Fibroblast of skin of left quadriceps (primary cell): ENCODE measurements around the gene POLR3B.
"Not testable (repeated sequence)": the region's sequence is repeated elsewhere in the genome, so short reads cannot be mapped to it uniquely, and the experiment has no call there.

Experiments used
- DNase-seq, 2 experiments: peaks; one replicate each; pipeline ENCODE4 v3.0.0-alpha.2; 2013; ENCODE audit warnings: low read depth in 2 of 2

The POLR3B gene

DNA sequence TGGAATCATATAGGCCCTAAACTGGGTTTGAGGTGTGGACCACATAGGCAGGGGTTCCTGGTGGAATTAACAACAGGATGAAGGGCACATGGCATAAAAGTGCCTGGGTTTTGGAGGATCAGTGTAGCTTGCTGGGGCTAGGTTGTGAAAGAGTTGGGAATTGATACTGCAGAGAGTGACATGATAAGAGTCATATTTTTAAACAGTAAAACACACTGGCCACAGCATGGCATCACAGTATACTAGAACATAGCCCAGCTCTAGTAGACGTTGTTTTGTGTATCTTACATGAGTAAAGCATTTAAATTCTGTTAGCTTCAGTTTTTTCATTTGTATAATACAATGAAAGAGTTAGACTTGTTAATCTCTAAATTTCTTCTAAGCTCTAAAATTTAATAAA is 102.0 kb downstream of the POLR3B start:
- DNase-seq = no peak

DNA sequence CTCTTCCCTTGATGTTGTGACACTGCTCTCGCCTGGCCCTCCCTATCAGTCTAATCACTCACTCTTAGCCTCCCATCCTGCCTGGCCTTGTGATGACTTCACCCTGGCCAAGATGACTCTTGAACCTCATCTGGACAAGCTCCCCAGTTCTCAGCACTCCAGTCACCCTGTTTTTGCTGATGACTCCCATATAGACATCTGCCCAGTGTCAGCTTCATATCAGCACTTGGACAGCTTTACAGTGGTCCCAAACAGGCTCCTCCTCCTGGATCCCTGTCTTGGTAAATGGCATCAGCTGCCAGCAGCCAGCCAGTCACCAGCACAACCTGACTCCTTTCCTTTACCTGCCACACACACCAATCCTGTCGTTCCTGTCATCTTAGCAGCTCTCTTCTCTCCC is 104.2 kb downstream of the POLR3B start:
- no peak for DNase-seq

- DNase-seq = not testable (repeated sequence)
These were observed 108.1 kb downstream of the POLR3B start for GRCh38 chr12:106465605-106466004.

GRCh38 chr12:106475662-106476061 is 118.1 kb downstream of the POLR3B start:
- DNase-seq = not testable (repeated sequence)

DNA sequence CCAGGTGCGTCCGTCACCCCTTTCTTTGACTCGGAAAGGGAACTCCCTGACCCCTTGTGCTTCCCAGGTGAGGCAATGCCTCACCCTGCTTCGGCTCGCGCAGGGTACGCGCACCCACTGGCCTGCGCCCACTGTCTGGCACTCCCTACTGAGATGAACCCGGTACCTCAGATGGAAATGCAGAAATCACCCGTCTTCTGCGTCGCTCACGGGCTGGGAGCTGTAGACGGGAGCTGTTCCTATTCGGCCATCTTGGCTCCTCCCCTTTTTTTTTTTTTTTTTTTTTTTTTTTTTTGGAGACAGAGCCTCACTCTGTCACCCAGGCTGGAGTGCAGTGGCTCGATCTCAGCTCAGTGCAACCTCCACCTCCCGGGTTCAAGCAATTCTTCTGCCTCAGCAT is 120.1 kb downstream of the POLR3B start:
- DNase-seq = not testable (repeated sequence)

- no peak for DNase-seq
These were observed 122.7 kb downstream of the POLR3B start for GRCh38 chr12:106480251-106480650.

DNA sequence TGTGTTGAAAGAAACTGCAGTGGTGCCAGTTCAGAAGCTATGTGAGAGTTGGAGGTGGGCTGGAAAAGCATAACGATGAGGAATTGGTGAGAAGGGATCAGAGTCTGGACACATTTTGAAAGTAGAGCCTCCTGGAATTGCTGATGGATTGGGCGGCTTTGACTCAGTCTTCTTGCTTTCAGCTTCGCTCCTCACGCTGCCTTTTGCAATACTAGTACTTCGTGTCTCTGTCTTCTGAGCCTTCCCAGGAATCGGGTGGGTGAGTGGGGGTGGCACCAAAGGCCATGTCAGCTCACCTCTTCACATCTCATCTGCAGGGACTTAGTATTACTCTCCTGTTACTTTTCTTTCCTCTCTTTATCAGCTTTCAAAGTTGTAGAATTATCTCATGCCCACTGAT is 123.7 kb downstream of the POLR3B start:
- no peak for DNase-seq

DNA sequence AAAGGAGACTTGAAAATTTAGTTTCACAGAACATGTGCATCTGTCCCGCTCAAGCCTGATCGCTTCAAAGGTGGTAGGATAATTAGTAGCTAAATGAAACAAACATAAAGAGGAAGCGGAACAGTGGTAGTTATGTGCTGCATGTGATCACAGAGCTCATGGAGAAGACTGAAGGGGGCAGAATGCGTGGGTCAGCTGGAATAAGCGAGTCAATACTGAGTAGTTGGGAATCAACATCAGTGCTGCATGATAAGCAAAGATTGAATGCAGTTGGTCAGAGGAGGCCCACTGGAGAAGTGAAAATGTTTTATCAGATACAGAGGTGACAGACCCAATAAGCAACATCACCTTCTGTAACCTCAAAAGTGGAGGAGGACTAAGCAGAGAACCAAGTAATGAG is 130.1 kb downstream of the POLR3B start:
- DNase-seq = no peak

- no peak for DNase-seq
These were observed 131.3 kb downstream of the POLR3B start for GRCh38 chr12:106488884-106489283.

- DNase-seq = no peak
These were observed 132.7 kb downstream of the POLR3B start for GRCh38 chr12:106490264-106490663.

GRCh38 chr12:106492857-106493256 is 135.3 kb downstream of the POLR3B start:
- no peak for DNase-seq

DNA sequence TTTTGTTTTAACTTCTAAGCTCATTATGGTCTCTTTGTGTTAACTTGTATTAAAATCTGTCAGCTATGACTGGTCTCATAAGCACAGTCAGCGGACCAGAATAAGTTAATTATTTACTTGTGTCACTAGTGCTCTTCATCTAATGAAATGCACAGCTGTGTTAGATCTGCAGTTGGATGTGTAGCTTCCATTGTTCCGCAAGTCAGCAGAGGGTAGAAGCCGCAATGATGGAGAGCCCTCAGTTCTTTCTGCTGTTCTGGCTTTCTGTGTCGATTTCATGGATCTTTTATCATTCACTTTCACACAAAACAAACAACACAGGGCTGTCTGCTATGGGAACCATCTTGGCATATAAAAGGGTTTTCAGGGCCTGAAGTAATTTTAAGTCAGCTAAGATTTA is 136.0 kb downstream of the POLR3B start:
- DNase-seq = no peak

DNA sequence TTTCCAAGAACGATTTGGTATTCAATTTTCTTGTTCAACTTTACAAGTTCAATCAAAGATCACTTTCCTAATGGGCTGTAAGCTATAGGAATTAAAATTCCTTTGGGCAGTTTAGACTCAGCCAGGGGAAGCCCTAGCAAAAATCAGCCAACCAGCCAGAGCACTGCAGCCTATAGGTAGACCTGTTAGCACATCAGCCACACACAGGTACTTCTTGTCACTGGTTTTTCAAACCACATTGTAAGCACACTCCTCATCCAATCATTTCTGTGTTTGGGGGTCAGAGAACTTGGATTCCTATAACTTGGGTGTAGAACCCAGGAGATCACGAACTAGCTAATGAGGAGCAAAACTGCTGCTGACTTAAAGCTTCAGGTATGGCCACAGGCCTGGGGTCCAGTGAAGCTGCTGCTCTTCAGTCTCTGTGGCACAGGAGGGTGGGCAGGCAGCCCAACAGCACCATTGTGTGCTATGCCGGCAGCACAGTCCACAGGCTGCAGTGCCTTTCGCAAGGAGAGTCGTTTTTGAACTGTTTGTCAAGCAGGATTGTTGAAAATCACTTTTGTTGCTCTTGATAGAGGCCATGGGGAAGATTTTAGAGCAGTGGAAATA is 137.9 kb downstream of the POLR3B start:
- DNase-seq = no peak

DNA sequence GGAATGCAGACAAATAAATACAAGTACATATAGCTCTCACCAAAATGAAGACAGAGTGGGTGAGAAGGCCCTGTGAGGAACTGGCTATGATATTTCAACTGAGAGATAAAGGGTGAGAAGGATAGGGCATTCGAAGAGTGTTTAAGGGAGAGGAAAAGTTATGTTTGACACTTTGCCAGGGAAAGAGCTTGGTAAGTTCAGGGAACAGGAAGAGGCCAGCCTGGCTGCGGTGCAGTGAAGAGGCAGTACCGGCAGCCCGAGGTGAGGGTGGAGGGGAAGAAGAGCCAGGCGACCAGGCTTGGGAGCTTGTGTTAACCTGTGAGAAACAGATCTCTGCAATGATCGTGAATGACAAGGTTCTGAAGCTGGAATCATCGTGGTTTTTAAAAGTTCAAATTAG is 140.5 kb downstream of the POLR3B start:
- DNase-seq = no peak

GRCh38 chr12:106499628-106500027 is 142.1 kb downstream of the POLR3B start:
- no peak for DNase-seq

DNA sequence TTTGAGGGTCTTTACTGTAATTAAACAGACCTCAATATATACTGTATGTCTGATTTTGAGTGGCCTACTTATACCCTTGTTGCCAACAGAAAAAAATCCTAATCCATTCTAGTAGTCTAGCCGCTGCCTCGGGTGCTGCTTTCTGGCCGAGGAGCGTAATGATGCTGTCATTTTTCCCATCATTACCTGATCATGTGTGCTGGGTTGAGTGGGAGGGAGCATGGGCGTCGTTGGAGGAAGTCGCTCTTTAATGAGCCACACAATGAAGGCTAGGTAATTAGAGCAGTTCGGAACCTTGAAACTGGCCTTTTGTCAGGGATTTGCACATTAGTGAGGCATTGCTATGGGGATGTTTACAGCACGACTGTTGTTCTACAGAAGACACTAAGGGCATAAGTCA is 149.1 kb downstream of the POLR3B start:
- DNase-seq = no peak

DNA sequence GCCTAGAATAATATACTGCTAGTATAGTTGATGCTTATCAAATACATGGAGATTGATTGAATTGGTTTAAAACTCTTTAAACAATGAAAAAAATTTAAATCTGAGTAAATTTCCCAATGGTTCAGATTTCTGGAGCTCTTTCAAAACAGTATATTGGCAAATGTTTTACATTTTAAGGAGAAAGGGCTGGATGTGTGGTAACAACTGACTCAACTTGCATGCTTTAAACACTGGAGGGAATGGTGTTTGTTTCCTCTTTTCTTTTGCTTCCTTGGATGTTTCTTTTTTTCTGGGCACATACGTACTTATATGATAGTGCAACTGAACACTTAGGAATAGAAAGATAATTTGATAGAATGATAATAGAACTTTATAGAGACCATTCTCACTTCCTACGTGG is 151.4 kb downstream of the POLR3B start:
- no peak for DNase-seq

DNA sequence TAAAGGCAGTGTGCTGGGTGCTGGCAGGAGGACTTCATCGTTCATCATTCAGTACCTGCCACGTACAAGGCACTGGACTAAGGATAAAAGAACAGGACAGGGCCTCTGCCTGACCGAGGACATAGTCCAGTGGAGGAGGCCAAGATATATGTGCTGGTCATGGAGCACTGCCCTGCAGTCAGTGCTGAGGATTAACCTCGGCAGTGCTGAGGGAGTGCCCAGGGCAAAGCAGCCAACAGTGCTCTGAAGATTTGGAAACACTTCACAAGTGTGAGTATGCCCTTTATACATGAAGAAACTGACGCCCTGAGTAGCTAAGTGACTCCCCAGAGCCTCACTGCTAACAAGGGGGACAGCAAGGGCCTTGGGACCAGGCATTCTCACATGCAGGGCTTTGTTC is 153.8 kb downstream of the POLR3B start:
- DNase-seq = no peak

GRCh38 chr12:106517314-106517713 is 159.8 kb downstream of the POLR3B start:
- DNase-seq = no peak

DNA sequence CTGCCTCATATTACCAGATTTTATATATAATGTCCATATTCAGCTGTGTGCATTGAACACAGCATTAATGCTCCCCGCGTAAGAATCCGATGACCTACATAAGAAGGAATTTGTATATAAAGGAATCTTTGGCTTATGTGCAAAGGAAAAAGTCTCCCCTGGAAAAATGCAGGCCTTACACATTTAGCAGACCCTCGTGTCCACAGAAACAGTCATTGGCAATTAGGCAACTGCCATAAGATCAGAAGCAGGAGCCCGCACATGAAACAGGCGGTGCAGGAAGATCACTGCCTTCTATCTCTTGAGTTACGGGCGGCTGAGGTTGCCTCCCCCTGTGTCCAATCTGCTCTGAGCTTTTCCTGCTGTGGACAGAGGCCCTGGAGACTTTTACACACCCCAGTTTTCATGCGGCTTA is 162.1 kb downstream of the POLR3B start:
- peak; percentile 69 to 74 for DNase-seq

GRCh38 chr12:106521901-106522300 is 164.4 kb downstream of the POLR3B start:
- no peak for DNase-seq

GRCh38 chr12:106522708-106523107 is 165.2 kb downstream of the POLR3B start:
- DNase-seq = no peak

- DNase-seq = no peak
These were observed 169.8 kb downstream of the POLR3B start for GRCh38 chr12:106527356-106527755.

- DNase-seq = no peak
These were observed 183.7 kb downstream of the POLR3B start for GRCh38 chr12:106541201-106541600.
